ENCODE results near the gene NR2F1-AS1.

Gene NR2F1-AS1

GRCh38 chr5:93433422-93433821 is 147.6 kb downstream of the NR2F1-AS1 start:
- ChIA-PET CTCF (no interaction called here), POLR2A (ENCODE audit: low non-redundant PET) (no interaction called here)
- no peak for TF ChIP-seq CTCF (conservative IDR thresholded peaks at IDR 0.05; ENCODE audit: low read depth)
- DNase-seq (ENCODE audit: low spot score) = peak; percentile 13
- no peak overlapping the region for H3K27ac ChIP-seq

GRCh38 chr5:93431250-93431649 is 149.8 kb downstream of the NR2F1-AS1 start:
- POLR2A ChIA-PET (ENCODE audit: low non-redundant PET) = no interaction called here
- no peak for DNase-seq (ENCODE audit: low spot score)
- H3K27ac ChIP-seq = no peak overlapping the region

GRCh38 chr5:93430673-93431199 is 150.3 kb downstream of the NR2F1-AS1 start:
- ChIA-PET POLR2A (ENCODE audit: low non-redundant PET) (no interaction called here), CTCF (interaction anchor here (0.6 kb wide), 1 partner anchor 67 kb away, joined by 3 read pairs; no protein-coding TSS in a partner anchor)
- no peak overlapping the region for H3K27ac ChIP-seq
- DNase-seq (ENCODE audit: low spot score) = no peak
- TF ChIP-seq CTCF (conservative IDR thresholded peaks at IDR 0.05; ENCODE audit: low read depth) = no peak

More at GRCh38 chr5:93431250-93431649, 149.8 kb downstream of the NR2F1-AS1 start:
- TF ChIP-seq CTCF (conservative IDR thresholded peaks at IDR 0.05; ENCODE audit: low read depth) = no peak
- CTCF ChIA-PET = interaction anchor here (0.6 kb wide), 2 partner anchors 67 to 536 kb away, joined by 3 read pairs; no protein-coding TSS in a partner anchor

- TF ChIP-seq CTCF (conservative IDR thresholded peaks at IDR 0.05; ENCODE audit: low read depth) = no peak
- no peak for DNase-seq (ENCODE audit: low spot score)
- CTCF ChIA-PET = no interaction called here
- no peak overlapping the region for H3K27ac ChIP-seq
- POLR2A ChIA-PET (ENCODE audit: low non-redundant PET) = no interaction called here
Measured at GRCh38 chr5:93430118-93430517, 150.9 kb downstream of the NR2F1-AS1 start.

- no peak for TF ChIP-seq CTCF (conservative IDR thresholded peaks at IDR 0.05; ENCODE audit: low read depth)
- ChIA-PET POLR2A (ENCODE audit: low non-redundant PET) (no interaction called here), CTCF (interaction anchor here (0.6 kb wide), 1 partner anchor 1395 kb away, joined by 6 read pairs; no protein-coding TSS in a partner anchor)
- no peak for DNase-seq (ENCODE audit: low spot score)
- no peak overlapping the region for H3K27ac ChIP-seq
Measured at GRCh38 chr5:93428868-93429267, 152.2 kb downstream of the NR2F1-AS1 start.

GRCh38 chr5:93427316-93427715 is 153.7 kb downstream of the NR2F1-AS1 start:
- ChIA-PET POLR2A (ENCODE audit: low non-redundant PET) (no interaction called here), CTCF (interaction anchor here (0.7 kb wide), 1 partner anchor 415 kb away, joined by 3 read pairs; no protein-coding TSS in a partner anchor)
- no peak overlapping the region for H3K27ac ChIP-seq
- no peak for TF ChIP-seq CTCF (conservative IDR thresholded peaks at IDR 0.05; ENCODE audit: low read depth)
- no peak for DNase-seq (ENCODE audit: low spot score)
